HFF-Myc (cell line): ENCODE data around the gene GNS.

Experiments used
- DNase-seq: peaks from one replicate; pipeline ENCODE4 v3.0.0-alpha.2; 2011; ENCODE audit warnings: low read depth; ENCODE audit errors: extremely low read depth
- H3K4me3 ChIP-seq: replicated peaks from 2 replicates; pipeline ENCODE4 v1.5.1; 2011; ENCODE audit warnings: low read depth, mild to moderate bottlenecking, control low read depth, low read length
- TF ChIP-seq, protein P1 (sequence below): IDR thresholded peaks from 2 replicates; pipeline ENCODE4 v1.5.1; 2012; ENCODE audit warnings: mild to moderate bottlenecking, low read depth, low read length, control low read depth; ENCODE audit errors: missing control alignments

The GNS gene

DNA sequence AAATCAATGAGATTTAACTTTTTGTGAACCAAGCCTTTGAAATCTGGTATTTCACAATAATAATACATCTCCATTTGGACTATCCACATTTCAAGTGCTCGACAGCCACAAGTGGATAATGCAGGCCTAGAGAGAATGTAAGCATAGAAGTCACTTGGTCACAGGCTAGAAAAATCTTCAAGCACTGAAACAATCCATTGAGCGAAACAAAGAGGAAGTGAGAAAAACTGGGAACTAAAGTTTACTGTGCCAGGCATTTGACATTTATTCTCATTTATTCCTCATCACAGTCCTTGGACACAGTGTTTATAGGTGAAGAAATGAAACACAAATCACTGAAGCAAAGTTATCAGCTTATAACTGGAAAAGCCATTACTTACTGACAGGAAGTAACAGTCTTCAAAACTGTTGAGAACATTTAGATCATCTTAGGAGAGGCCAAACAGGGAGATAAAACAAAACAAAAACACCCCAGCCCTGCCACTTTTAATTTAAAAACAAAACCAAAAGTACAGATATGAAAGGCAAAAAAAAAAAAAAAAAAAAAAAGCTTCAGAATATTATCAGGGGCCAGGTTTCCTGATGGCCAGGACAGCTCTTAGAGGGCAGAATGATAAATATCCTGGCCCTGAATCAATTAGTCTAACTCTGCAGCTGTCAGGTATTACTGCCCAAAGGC lies 29.2 kb downstream of the GNS start:
- no peak for DNase-seq
- TF ChIP-seq, protein P1, sequence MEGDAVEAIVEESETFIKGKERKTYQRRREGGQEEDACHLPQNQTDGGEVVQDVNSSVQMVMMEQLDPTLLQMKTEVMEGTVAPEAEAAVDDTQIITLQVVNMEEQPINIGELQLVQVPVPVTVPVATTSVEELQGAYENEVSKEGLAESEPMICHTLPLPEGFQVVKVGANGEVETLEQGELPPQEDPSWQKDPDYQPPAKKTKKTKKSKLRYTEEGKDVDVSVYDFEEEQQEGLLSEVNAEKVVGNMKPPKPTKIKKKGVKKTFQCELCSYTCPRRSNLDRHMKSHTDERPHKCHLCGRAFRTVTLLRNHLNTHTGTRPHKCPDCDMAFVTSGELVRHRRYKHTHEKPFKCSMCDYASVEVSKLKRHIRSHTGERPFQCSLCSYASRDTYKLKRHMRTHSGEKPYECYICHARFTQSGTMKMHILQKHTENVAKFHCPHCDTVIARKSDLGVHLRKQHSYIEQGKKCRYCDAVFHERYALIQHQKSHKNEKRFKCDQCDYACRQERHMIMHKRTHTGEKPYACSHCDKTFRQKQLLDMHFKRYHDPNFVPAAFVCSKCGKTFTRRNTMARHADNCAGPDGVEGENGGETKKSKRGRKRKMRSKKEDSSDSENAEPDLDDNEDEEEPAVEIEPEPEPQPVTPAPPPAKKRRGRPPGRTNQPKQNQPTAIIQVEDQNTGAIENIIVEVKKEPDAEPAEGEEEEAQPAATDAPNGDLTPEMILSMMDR: no peak
- H3K4me3 ChIP-seq: no peak overlapping the region

DNA sequence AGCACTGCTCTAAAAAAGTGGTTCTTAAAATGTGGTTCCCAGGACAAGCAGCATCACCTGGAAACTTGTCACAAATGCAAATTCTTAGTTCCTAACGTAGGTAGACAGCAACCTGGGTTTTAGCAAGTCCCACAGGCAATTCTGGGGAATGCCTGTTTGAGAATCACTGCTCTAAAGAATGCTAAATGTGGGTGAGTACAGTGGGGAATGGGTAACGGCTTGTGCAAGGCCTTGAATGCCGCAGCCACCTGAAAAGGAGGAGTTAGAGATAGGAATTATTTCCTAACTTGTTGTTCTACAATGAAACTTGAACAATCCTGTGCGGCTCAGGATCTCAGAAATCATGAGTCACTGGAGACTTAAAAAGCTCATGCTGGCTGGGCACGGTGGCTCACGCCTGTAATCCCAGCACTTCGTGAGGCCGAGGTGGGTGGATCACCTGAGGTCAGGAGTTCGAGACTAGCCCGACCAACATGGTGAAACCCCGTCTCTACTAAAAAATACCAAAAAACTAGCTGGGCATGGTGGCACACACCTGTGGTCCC lies 34.9 kb downstream of the GNS start:
- TF ChIP-seq, protein P1: no peak
- DNase-seq: no peak
- H3K4me3 ChIP-seq: no peak overlapping the region

DNA sequence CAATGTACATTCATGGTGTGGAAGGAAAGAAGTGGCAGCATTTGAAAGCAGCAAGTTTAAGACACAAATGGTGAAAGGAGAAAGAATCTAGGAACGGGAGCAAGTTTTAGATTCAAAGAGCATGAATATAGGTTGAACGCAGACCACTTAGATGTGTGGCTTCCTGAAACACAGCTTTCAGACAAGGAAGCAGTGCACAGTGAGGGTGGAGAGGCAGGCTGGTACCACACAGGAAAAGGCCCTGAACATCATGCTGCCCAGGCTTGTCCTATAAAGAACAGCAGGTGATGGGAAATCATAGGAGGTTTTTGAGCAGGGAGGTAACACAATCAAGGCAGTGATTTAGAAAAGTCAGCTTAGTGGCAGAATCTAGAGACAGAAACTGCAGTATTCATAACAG lies 35.6 kb downstream of the GNS start:
- TF ChIP-seq, protein P1: no peak
- no peak for DNase-seq
- no peak overlapping the region for H3K4me3 ChIP-seq

DNA sequence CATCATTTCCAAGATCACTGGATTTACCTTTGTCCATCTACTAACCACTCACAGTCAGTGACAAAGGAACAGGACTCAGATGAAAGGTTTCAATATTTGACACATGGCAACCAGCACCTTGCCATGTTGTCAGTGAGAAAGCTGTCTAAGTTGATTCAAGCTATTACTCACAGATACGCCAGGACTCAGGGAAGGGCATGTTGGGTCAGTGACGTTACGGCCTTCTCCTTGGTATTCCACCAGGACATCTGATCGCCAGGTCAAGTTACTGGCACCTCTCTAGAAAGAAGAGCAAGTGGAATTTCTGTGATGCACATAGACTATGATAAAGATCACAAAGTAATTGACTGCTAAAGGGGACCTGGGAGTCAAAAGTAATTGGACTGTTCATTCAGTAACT lies 36.4 kb downstream of the GNS start:
- no peak for DNase-seq
- no peak overlapping the region for H3K4me3 ChIP-seq
- TF ChIP-seq, protein P1: no peak

DNA sequence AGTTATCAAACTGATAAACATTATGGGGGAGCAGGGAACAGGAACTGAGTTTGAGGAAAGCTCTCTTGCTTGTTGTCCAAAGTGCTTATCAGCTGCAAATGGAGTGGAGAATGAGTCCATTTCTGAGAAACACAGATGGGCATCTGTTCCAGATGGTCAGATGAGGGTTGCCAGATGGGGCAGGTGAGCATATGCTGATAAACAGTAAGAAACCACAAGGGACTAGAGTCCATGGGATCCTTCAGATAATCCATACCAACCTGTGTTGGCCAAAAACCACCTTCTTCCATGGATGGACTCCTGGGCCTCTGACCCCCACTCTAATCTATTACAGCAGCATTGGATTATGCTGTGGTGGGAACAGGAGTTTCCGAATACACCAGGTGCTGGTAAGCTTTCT lies 38.3 kb downstream of the GNS start:
- DNase-seq: no peak
- TF ChIP-seq, protein P1: no peak
- H3K4me3 ChIP-seq: no peak overlapping the region

DNA sequence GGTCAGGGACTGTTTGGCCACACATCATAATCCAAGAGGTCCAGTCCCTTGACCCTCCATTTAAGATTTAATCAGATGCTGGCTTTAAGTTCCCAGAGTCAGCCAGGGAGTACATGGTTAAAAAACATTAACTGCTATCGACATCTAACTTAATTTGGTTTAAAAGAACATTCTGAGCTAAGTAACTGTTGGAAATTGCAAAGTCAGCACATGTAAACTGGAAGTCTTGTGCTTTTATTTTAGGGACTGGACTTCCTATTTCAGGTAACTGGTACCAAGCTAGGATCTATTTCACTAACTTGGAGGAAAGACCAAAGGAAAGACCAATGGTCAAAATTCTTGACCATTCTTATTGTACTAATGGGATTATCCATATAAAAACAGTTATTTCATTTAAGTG lies 40.6 kb downstream of the GNS start:
- TF ChIP-seq, protein P1: no peak
- DNase-seq: no peak
- no peak overlapping the region for H3K4me3 ChIP-seq
